ENCODE data around the gene SLC12A5. TPM values are rescaled to one million over a fixed set of nuclear protein-coding genes. Genes with fewer than 3 reads are reported as not detected.
A peak's percentile ranks its signal among the peaks of the same experiment; 100 is the strongest.

SLC12A5 gene
- total RNA-seq, 1 experiment from 2014 or later, result 7.2 TPM

DNA sequence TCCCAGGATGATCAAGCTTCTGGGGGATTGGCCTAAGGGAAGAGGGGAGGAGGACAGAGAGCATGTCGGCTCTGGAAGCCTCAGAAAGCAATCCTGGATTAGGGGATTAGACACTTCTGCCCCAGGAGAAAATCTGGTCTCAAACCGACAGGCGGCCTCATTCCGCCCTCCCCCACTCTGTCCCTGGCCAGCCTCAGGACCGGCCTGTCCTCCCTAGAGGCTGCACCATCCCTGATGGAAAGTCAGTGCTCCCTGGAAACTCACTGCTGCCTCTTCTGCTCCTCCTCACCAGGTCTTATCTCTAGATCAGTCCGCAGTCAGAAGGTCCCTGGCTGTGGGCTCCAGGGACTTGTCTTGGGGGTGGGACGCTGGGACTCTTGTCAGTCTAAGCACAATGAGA lies 905 bp upstream of the SLC12A5 start (continued):
- TF ChIP-seq, protein P1, sequence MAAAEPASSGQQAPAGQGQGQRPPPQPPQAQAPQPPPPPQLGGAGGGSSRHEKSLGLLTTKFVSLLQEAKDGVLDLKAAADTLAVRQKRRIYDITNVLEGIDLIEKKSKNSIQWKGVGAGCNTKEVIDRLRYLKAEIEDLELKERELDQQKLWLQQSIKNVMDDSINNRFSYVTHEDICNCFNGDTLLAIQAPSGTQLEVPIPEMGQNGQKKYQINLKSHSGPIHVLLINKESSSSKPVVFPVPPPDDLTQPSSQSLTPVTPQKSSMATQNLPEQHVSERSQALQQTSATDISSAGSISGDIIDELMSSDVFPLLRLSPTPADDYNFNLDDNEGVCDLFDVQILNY (CRISPR knock-in tag; IDR thresholded peaks at IDR 0.05), result no peak
- no peak for TF ChIP-seq NR2C2 (CRISPR knock-in tag; IDR thresholded peaks at IDR 0.05)

DNA sequence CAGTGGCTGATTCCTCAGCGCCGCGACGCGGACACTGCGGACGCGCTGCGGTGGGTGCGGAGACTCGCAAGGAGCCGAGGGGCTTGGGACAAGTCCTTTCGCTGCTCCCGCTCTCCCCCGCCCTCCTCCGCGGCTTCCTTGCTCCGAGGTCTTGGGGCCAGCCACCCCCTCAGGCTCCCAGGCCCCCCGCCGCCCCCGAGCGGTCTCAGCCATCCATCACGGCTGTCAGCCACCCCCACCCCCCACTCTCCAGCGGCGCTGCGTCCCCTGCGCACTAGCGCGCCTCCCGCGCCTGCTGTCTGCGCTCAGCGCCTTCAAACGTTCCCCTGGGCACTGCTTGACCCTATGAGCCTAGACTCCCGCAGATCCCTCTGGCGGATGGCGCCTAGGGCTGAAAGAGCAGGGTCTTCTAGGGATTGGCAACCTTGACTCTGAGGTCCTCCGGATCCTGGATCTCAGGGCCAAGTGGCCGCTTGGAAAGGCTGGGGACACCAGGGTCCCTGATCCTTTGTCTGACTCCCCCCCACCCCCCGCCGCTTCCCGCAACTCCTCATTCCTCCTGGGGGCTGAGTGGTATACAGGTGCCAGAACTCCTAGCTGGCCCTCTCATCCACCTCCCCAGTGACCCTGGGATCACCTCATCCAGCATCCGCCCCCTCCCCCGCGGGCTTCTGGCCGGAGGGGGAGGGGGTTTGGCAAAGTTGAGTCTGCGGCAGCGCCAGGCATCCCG lies 1.4 kb downstream of the SLC12A5 start:
- H3K4me3 Mint-ChIP-seq, result no peak overlapping the region
- POLR2A ChIA-PET, result no interaction called here
- H3K9me3 Mint-ChIP-seq, result no peaks in the 10 kb centered on the region
- ATAC-seq (no peak), DNase-seq (ENCODE audit: low spot score) (no peak)
- TF ChIP-seq ESRRA (CRISPR knock-in tag; IDR thresholded peaks at IDR 0.05; ENCODE audit: borderline replicate concordance), result no peak
- TF ChIP-seq, protein P1 (CRISPR knock-in tag; IDR thresholded peaks at IDR 0.05), result no peak
- TF ChIP-seq ZNF317 (CRISPR knock-in tag; IDR thresholded peaks at IDR 0.05; ENCODE audit: borderline replicate concordance, low read depth), result no peak
- TF ChIP-seq, protein P2, sequence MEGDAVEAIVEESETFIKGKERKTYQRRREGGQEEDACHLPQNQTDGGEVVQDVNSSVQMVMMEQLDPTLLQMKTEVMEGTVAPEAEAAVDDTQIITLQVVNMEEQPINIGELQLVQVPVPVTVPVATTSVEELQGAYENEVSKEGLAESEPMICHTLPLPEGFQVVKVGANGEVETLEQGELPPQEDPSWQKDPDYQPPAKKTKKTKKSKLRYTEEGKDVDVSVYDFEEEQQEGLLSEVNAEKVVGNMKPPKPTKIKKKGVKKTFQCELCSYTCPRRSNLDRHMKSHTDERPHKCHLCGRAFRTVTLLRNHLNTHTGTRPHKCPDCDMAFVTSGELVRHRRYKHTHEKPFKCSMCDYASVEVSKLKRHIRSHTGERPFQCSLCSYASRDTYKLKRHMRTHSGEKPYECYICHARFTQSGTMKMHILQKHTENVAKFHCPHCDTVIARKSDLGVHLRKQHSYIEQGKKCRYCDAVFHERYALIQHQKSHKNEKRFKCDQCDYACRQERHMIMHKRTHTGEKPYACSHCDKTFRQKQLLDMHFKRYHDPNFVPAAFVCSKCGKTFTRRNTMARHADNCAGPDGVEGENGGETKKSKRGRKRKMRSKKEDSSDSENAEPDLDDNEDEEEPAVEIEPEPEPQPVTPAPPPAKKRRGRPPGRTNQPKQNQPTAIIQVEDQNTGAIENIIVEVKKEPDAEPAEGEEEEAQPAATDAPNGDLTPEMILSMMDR (IDR thresholded peaks at IDR 0.05), result no peak
- TF ChIP-seq GABPB1 (CRISPR knock-in tag; IDR thresholded peaks at IDR 0.05), result no peak
- no peak for TF ChIP-seq RELA (CRISPR knock-in tag; IDR thresholded peaks at IDR 0.05; ENCODE audit: borderline replicate concordance)
- no peaks in the 10 kb centered on the region for H3K36me3 Mint-ChIP-seq
- H3K4me1 Mint-ChIP-seq, result peaks cover 2% of the 10 kb centered on the region; the same call in 1 of the 2 replicates
- peaks cover 99% of the 10 kb centered on the region for H3K27me3 Mint-ChIP-seq (ENCODE audit: low read depth)
- CTCF ChIA-PET, result interaction anchor here (0.8 to 4.9 kb wide), 5 partner anchors 16 to 58 kb away, joined by 3 to 40 read pairs (median 14); no protein-coding TSS in a partner anchor
- H3K27ac Mint-ChIP-seq, result no peak overlapping the region

DNA sequence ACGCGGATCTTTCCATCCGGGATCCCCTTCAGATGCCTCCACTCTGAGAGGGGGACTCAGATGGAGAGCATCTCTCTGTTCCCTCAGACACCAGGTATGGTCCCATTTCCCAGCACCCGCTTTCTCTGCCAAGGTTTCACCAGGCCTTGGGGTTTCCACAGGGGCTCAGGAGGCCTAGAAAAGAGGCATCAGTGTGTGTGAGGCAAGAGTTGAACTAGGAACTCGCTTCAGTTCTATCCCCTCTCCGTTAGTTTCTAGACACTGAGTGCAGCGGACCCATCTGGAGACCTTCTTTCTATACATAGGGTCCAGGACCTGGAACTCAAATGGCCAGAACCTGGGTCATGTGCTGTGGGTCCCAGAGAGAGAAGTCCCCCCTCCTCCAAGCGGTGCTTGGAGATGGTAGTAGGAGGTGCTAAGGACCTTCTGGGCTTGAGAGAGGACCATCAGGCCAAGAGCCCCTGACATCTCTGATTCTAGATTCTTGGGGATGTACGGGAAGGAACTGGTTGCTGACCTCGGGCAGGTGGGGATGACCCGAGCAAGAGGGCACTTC lies 2.1 kb downstream of the SLC12A5 start:
- peaks cover 100% of the 10 kb centered on the region for H3K27me3 Mint-ChIP-seq (ENCODE audit: low read depth)
- TF ChIP-seq, protein P3, sequence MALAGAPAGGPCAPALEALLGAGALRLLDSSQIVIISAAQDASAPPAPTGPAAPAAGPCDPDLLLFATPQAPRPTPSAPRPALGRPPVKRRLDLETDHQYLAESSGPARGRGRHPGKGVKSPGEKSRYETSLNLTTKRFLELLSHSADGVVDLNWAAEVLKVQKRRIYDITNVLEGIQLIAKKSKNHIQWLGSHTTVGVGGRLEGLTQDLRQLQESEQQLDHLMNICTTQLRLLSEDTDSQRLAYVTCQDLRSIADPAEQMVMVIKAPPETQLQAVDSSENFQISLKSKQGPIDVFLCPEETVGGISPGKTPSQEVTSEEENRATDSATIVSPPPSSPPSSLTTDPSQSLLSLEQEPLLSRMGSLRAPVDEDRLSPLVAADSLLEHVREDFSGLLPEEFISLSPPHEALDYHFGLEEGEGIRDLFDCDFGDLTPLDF (CRISPR knock-in tag; IDR thresholded peaks at IDR 0.05), result no peak
- TF ChIP-seq, protein P4, sequence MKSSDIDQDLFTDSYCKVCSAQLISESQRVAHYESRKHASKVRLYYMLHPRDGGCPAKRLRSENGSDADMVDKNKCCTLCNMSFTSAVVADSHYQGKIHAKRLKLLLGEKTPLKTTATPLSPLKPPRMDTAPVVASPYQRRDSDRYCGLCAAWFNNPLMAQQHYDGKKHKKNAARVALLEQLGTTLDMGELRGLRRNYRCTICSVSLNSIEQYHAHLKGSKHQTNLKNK (CRISPR knock-in tag; IDR thresholded peaks at IDR 0.05), result no peak
- TF ChIP-seq, protein P5, sequence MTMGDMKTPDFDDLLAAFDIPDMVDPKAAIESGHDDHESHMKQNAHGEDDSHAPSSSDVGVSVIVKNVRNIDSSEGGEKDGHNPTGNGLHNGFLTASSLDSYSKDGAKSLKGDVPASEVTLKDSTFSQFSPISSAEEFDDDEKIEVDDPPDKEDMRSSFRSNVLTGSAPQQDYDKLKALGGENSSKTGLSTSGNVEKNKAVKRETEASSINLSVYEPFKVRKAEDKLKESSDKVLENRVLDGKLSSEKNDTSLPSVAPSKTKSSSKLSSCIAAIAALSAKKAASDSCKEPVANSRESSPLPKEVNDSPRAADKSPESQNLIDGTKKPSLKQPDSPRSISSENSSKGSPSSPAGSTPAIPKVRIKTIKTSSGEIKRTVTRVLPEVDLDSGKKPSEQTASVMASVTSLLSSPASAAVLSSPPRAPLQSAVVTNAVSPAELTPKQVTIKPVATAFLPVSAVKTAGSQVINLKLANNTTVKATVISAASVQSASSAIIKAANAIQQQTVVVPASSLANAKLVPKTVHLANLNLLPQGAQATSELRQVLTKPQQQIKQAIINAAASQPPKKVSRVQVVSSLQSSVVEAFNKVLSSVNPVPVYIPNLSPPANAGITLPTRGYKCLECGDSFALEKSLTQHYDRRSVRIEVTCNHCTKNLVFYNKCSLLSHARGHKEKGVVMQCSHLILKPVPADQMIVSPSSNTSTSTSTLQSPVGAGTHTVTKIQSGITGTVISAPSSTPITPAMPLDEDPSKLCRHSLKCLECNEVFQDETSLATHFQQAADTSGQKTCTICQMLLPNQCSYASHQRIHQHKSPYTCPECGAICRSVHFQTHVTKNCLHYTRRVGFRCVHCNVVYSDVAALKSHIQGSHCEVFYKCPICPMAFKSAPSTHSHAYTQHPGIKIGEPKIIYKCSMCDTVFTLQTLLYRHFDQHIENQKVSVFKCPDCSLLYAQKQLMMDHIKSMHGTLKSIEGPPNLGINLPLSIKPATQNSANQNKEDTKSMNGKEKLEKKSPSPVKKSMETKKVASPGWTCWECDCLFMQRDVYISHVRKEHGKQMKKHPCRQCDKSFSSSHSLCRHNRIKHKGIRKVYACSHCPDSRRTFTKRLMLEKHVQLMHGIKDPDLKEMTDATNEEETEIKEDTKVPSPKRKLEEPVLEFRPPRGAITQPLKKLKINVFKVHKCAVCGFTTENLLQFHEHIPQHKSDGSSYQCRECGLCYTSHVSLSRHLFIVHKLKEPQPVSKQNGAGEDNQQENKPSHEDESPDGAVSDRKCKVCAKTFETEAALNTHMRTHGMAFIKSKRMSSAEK (CRISPR knock-in tag; IDR thresholded peaks at IDR 0.05; ENCODE audit: borderline replicate concordance), result no peak
- TF ChIP-seq, protein P6, sequence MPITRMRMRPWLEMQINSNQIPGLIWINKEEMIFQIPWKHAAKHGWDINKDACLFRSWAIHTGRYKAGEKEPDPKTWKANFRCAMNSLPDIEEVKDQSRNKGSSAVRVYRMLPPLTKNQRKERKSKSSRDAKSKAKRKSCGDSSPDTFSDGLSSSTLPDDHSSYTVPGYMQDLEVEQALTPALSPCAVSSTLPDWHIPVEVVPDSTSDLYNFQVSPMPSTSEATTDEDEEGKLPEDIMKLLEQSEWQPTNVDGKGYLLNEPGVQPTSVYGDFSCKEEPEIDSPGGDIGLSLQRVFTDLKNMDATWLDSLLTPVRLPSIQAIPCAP (CRISPR knock-in tag; IDR thresholded peaks at IDR 0.05), result no peak
- TF ChIP-seq, protein P7, sequence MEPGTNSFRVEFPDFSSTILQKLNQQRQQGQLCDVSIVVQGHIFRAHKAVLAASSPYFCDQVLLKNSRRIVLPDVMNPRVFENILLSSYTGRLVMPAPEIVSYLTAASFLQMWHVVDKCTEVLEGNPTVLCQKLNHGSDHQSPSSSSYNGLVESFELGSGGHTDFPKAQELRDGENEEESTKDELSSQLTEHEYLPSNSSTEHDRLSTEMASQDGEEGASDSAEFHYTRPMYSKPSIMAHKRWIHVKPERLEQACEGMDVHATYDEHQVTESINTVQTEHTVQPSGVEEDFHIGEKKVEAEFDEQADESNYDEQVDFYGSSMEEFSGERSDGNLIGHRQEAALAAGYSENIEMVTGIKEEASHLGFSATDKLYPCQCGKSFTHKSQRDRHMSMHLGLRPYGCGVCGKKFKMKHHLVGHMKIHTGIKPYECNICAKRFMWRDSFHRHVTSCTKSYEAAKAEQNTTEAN (CRISPR knock-in tag; IDR thresholded peaks at IDR 0.05), result no peak
- TF ChIP-seq CREB1 (CRISPR knock-in tag; IDR thresholded peaks at IDR 0.05) (no peak), TEAD4 (CRISPR knock-in tag; IDR thresholded peaks at IDR 0.05) (no peak), JUN (CRISPR knock-in tag; IDR thresholded peaks at IDR 0.05) (no peak), FOXJ3 (CRISPR knock-in tag; IDR thresholded peaks at IDR 0.05; ENCODE audit: borderline replicate concordance) (no peak), NFE2L1 (CRISPR knock-in tag; IDR thresholded peaks at IDR 0.05) (no peak)
- TF ChIP-seq, protein P8, sequence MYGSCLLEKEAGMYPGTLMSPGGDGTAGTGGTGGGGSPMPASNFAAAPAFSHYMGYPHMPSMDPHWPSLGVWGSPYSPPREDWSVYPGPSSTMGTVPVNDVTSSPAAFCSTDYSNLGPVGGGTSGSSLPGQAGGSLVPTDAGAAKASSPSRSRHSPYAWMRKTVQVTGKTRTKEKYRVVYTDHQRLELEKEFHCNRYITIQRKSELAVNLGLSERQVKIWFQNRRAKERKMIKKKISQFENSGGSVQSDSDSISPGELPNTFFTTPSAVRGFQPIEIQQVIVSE (CRISPR knock-in tag; IDR thresholded peaks at IDR 0.05; ENCODE audit: borderline replicate concordance), result no peak

More for the DNA sequence above, 2.1 kb downstream of the SLC12A5 start:
- ATAC-seq (no peak), DNase-seq (ENCODE audit: low spot score) (no peak)
- POLR2A ChIA-PET, result interaction anchor here (1.2 kb wide), 1 partner anchor 333 kb away, joined by 3 read pairs; no protein-coding TSS in a partner anchor
- no peak overlapping the region for H3K27ac Mint-ChIP-seq
- CTCF ChIA-PET, result interaction anchor here (0.6 to 2.3 kb wide), 8 partner anchors 8 to 222 kb away, joined by 3 to 36 read pairs (median 8); partner anchors contain the start of gene CD40
- H3K4me1 Mint-ChIP-seq, result peaks cover 2% of the 10 kb centered on the region; the same call in 1 of the 2 replicates
- peak overlapping the region; percentile 66; the same call in 1 of the 2 replicates for H3K4me3 Mint-ChIP-seq
- no peaks in the 10 kb centered on the region for H3K9me3 Mint-ChIP-seq
- H3K36me3 Mint-ChIP-seq, result no peaks in the 10 kb centered on the region
